LNCAP (cell line): ENCODE measurements around the gene MPZL2.

ENCODE experiments used
- CTCF ChIP-seq: fragments of 450-650 bp; IDR thresholded peaks from 2 replicates; pipeline ENCODE4 v1.5.1; 2017; ENCODE audit warnings: mild to moderate bottlenecking

The MPZL2 gene

GRCh38 chr11:118282606-118283005, 18.5 kb upstream of the MPZL2 start:
- no peak for TF ChIP-seq CTCF

GRCh38 chr11:118281284-118281683, 17.2 kb upstream of the MPZL2 start:
- TF ChIP-seq CTCF: no peak

GRCh38 chr11:118277312-118277711, 13.2 kb upstream of the MPZL2 start:
- no peak for TF ChIP-seq CTCF

GRCh38 chr11:118276422-118276821, 12.3 kb upstream of the MPZL2 start:
- no peak for TF ChIP-seq CTCF

- TF ChIP-seq CTCF: no peak
Measured at GRCh38 chr11:118275176-118275575, 11.1 kb upstream of the MPZL2 start.

GRCh38 chr11:118274186-118274585, 10.1 kb upstream of the MPZL2 start:
- TF ChIP-seq CTCF: no peak

GRCh38 chr11:118272001-118272400, 7.9 kb upstream of the MPZL2 start:
- no peak for TF ChIP-seq CTCF

GRCh38 chr11:118267486-118267885, 3.4 kb upstream of the MPZL2 start:
- TF ChIP-seq CTCF: no peak
